Iris pigment epithelial cell (primary cell): ENCODE data around the gene MOGAT2.

ENCODE experiments used
- DNase-seq: peaks from one replicate; pipeline ENCODE4 v3.0.0-alpha.2; 2011; ENCODE audit warnings: low read depth

The MOGAT2 gene

DNA sequence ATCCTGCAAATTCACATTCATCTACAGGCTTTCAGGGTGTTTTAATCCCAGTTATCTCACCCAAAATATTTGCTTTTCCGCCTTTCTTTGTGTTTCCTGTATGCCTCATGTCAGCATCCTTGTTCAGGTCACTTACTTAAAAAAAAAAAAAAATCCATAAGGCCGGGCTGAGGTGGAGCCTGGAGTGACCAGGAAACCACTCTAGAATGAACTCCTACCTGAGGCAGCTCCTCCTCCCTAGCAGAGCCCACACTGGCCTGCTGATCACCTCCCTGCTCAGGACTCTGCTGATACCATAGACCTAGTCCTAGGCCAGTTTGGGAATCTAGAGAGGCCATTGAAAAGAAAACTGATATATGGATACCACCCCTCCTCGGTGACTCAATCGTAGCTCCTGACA, 42.2 kb downstream of the MOGAT2 start:
- no peak for DNase-seq

DNA sequence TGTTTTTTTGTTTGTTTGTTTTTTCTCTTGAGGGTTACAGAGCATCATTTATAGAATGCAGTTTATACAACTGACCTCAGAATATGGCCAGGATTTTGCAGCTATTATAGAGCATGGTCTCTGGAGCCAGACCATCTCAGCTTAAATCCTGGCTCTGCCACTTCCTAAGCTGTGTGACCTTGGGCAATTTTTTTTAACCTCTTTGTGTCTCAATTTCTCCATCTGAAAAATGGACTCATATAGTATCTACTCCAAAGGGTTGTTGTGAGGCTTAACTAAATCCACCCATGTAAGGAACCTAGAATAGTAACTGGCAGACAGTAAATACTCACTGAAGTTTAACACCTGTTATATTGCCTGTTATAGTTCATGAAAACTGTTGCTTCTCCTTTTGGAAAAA, 42.6 kb downstream of the MOGAT2 start:
- DNase-seq: no peak

DNA sequence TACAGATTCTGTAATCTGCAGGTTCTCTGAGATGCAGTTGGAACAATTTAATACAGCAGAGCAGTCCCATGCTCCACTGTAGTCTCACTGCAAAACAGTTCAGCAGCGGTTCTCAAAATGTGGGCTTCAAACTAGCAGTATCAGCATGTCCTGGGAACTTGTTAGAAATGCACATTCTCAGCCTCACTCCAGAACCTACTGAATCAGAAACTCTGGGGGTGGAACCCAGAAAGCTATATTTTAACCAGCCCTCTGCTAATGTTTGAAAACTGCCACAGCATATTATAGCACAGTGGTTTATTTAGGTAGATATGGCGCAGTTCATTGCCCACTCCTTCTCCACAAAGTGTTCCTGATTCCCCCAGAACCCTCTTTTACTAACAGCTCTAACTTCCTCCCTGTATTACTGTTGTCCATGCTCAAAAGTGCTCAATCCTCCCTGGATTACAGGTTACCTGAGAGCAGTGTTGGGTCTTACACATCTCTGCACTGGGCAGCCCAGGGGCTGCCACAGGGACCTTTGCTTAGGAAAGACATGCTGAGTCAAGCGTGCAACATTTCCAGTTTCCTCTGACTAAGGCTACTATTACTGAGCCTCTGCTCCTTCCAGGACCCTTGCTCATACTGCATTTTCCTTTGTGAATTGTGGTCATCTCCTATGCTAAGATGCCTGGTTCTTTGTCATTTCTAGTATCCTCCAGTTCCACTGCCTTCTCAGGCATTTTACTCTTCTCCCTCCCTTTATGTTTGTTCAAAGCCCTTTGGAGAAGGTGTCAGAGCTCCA, 43.3 kb downstream of the MOGAT2 start:
- peak; percentile 72 for DNase-seq

DNA sequence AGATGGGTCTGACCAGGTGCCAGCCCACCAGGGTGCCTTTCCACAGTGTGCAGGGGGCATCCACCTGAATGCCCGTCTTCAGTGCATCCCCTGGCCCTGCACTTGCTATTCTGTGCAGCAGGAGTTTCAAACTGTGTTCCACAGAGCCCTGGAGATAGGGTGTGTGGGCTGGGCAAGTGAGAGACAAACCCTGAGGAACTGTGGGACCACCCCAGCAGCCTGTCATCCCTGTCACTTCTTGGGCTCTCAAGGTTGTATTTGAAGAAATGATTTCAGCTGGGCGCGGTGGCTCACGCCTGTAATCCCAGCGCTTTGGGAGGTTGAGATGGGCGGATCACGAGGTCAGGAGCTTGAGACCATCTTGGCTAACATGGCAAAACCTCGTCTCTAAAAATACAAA, 44.5 kb downstream of the MOGAT2 start:
- no peak for DNase-seq

DNA sequence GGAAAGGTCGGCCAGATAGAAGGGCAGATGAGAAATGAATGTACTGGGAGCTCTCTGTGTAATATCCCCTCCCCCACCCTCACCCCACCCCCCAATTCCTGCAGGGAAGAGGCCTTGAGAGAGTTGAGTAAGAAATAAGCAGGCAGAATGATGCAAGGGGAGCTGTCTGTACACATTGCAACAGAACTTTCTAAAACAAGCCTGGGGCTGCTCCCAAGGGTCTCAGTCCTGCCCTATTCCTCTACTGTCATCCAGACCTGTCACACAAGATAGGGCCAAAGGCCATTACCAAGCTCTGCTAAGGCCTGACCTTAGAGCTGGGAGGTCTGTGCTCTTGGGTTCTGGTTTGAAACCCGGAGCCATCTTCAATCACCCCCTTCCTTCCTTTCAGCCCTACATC, 45.2 kb downstream of the MOGAT2 start:
- DNase-seq: peak; percentile 75

DNA sequence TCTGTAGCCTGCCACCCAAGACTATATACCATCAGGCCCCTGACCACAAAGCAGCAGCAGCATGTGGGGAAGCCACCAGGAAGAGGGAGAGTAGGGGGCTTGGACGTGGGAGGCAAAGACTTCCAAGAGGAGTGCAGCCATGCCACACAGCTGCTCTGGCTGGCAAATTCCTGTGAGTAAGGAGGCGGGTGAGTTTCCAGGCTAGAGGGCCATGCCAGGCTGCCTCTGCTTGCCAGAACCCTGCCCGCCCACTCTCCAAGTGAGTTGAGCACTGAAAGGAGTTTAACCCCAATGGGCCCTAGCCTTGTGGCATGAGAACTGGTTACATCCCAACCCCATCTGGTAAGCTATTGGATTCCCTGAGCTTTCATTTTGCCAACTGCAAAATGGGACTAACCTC, 46.2 kb downstream of the MOGAT2 start:
- no peak for DNase-seq

DNA sequence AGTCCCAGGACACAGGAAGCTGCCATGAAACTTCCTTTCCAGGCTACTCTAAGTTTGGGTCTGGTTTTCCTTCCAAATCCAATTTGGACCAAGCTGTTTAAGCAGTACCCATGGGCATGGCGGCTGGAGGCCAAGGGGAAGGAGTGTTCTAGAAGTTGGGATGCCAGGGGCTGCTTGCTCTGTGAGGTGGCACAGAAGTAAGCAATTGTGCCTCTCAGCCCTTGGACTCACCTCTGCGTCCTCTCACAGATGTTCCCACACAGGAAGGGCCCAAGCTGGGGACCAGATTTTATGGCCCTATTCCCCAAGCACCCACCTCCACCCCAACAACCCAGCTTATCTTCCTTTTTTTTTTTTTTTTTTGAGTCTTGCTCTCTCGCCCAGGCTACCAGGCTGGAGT, 47.5 kb downstream of the MOGAT2 start:
- DNase-seq: no peak

DNA sequence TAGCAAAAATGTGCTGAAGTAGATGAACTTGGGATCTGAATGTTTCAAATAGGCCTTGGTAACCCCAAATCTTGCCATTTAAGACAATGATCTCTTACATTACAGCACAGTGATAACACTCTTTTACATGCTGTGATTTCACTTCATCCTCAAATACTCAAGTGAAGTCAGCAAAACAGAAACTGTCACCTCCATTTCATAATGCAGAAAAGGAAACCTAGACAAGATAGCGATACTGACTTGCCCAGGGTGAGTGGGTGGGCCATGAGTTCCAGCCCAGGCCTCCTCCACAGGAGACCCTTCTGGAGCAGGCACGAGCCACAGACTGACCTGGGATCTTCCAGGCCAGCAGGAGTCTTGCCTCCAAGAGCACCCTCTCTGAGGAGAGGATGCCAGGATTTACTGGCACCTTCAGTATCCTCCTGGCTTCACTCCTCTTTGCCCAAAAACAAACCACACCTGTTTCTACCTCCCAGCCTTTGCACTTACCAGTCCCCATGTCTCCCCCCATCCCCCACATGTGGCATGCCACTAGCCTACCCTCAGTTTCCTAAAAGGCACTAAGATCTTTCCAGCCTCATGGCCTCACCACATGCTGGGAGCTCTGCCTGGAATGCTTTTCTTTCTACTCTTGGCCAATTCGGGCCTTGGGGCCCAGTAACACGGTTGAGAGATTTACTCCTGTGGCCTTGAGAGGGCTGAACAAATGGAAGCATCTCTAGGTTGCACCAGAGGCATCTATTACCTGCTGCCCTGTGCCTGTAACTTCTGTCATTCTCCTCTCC, 49.0 kb downstream of the MOGAT2 start:
- no peak for DNase-seq

DNA sequence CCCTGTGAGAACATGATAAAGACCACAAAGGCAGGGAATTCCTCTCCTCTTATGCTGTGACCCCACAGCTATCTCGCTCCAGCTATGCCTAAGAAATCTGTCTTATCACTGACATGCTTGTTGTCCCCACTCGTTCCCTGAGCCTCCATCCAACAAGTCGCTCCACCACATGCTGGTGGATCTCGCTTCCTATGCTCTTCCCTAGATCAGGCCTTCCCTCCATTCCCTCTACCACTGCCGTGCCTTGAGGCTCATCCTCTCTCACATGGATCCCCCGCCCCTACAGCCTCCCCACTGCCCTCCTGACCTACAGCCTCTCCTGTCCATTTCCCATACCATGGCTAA, 49.6 kb downstream of the MOGAT2 start:
- DNase-seq: no peak

DNA sequence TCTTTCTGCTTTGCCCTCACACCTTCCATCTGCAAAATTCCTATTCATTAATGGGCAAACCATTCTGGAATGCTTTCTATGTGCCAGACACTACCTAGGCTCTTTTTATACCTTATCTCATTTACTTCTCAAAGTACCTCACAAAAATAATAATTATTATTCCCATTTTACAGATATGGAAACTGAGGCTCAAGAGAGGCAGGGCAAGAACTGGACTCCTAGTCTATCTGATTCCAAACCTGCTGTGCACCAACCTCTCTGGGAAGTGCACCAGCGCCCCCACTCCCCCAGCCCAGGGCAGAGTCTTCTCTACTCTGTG, 50.1 kb downstream of the MOGAT2 start:
- no peak for DNase-seq

DNA sequence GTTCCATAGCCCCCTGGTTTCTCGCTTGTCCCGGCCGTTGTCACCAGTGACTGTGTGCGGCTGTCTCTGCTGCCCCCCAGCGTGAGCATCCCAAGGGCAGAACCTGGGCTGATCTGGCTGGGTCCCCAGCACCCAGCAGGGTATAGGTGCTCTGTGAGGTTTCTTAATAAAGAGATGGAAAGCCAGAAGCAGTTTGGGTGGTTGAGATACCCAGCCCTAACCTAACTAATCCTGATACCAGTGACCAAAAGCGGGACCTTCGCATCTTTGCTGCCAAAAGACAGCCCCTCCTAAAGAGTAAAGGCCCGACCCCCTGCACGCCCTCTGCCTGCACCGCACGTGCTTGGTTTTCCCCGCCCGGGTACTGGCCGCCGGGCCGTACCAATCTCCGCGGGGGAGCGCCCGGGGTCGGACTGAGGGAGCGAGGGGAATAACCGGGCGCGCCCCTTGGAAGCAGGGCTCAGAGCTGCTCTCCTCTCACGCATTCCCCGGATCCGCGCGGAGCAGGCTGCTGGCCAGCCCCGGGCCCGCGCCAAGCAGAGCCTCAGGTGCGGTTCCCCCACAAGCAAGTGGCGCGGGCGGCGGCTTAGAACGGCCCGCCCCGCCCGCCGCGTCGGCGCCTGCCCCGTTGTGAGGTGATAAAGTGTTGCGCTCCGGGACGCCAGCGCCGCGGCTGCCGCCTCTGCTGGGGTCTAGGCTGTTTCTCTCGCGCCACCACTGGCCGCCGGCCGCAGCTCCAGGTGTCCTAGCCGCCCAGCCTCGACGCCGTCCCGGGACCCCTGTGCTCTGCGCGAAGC, 50.7 kb downstream of the MOGAT2 start, which contains the start of gene DGAT2:
DGAT2 (plus strand) TSS at position 667 of the 797 bp plus-strand sequence. CDS start 214 bp downstream, outside the sequence.
- peak; percentile 67 for DNase-seq

DNA sequence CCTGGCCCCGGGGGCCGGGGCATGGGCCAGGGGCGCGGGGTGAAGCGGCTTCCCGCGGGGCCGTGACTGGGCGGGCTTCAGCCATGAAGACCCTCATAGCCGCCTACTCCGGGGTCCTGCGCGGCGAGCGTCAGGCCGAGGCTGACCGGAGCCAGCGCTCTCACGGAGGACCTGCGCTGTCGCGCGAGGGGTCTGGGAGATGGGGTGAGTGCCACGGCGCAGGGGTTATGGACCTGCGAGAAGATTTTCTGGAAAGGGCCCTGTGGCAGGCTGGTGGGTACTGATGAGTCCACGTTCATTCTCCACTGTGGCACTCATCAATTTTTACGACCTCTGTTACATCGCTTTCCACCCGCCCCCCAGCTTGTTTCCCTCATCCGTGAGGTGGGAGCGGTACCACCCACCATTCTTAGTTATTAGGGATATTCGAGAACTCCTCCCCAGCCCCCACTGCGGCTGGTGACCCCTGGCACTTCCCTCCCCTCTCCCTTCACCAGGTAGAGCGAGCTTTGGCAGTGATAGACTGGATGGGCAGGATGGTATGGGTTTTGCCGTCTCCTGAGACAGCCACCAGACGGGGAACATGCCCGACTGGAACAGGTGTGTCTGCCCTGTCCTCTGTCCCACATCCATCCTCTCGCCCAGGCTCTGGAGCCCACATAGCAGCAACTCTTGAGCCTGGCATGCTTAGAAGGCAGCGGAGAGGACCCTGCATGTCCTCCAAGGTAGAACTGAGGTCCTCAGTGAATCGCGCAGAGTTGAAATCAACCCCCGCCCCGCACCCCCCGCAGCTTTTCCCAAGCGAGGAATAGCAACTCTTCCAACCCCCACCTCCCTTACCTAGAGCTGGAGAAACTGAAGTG, 51.5 kb downstream of the MOGAT2 start:
- no peak for DNase-seq

DNA sequence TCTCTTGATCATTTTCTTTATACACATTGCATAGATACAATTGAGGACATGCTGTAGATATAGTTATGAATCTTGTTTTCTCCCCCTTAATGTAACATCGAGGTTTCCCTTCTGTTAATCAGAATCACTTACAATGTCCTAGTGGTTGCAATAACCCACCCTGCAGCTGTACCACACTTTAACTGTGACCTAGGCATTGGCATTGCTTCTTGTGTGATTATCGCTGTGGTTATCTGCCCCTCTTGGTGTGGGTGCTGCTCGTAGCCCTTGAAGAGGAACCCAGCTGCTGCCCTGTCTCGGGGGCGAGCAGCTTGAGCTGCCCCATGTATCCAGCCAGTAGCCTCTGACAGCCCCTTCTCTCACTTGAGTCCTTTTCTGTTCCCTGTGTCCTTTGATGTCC, 52.5 kb downstream of the MOGAT2 start:
- no peak for DNase-seq

DNA sequence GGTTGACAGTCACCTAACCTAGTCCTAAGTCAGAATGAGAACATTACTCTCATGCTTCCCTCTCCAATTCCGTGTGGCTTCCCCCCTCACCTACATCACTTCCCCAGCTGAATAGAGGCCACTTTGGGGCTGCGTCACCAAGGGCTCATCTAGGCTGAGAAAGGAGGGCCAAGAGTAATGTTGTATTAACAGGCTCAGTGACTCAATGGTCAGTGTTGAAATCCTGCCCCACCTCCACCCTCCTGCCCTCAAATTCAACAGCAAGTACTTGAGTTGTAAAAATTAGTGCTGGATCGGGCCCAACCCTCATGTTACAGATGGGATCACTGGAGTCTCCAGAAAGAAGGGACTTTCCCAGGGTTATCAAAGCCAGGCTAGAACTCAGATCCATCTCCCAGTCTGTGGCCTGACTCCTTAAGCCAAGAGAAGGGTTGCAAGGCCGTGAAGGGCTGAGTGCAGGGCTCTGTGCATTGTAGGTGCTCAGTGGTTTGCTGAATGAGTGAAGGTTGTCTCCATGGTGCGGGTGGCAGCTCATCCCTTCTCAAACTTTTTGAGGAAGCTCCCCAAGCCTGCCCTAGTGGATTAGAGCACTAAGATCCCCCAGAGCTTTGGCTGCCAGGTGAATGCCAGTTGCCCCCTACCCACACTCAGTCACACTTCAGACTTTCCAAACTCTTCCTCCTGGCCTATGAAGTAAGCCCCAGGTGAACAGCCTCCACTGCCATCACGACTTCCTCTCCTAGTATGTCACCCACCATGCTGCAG, 54.2 kb downstream of the MOGAT2 start:
- DNase-seq: peak; percentile 91

DNA sequence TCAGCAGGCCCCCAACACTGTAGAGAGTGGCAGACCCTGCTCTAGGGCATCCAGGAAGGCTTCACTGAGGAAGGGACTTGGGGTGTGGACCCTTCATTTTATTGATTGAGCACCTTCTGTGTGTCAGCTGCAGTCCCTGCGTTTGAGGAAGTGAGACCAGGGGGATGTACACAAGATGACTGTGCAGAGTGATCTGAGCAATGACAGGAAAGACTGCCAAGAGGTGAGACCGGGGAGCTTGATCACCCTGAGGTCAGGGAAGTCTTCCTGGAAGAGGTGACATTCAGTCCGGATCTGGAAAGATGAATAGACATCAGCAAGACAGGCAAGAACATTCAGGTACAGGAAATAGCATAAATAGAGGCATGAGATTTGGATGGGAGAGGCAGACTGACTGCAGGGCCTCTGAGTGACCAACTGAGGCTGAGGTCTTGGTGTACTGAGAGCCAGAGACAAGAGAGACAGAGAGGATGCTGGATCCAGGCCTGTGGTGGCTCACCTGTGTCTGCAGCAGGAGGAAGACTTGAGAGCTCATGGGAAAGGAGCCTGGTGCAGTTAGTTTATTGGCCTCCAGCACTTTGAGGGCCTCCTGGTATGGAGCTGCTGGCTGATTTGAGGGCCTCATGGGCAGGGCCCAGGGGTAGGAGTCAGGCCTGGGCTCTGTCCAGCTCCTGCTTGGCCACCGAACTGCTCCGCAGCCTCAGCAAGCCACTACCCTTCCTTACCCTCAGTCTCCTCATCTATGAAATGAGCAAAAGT, 56.1 kb downstream of the MOGAT2 start:
- no peak for DNase-seq

DNA sequence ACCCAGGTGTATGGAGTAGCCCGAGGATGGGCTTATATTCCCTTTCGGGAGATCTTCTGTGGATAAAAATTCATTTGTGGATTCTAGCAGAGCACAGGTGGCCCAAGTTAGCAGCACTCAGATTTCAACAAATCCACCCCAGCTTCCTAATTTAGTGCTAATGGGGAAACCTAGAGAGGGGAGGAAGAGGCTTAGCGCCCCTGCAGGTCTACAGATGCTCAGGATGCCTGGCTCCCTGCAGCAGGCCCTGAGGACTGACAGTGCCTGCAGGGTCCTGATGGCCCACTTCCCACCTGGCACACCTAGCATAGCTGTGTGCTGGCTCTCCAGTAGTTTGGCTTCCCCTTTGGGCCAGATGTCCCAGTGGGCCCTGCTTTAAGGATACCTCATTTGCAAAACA, 57.4 kb downstream of the MOGAT2 start:
- DNase-seq: no peak

DNA sequence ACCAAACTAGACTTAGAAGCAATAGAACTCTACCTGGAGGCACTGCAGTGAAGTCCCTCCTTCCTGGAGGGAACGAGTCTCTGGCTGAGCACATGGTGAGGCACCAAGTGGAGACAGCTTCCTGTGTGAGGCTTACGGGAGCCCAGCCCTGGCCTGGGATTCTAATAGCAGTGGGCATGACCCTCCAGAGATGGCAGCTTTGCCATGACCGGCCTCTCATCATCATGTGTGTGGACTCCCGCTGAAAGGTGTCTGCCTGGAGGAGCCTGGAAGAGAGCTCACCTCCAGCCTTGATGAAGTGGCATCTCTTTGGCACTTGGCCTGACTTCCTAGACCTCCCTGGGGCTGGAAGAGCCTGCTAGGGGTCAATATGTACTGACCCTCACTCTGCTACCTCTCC, 58.9 kb downstream of the MOGAT2 start:
- DNase-seq: no peak

DNA sequence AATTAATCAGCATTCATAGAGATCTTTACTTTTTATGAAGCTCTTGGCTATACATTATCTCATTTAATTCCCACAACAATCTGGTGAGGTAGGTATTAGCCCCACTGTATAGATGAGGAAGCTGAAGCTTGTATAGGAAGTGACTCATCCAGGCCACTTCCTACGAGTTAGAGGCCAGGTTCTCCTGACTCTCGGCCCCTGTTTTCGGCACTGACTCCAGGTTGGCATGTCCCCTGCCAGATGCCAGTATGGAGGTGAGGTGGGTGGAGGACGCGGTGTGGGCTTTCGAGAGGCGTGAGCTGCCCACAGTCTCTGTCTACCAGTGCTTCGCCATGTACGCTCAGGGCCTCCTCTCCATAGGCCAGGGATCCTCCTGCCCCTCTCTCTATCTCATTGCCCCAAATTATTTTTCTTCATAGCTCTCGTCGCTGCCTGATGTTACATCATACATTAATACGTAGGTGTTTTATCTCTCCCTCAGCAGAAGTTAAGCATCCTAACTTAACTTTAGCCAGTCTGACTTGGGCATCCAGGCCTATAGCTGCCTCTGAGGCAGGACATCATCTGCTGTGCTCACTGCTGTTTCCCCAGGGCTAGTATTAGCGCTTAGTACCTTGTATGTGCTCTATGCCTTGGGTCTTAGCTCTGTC, 59.9 kb downstream of the MOGAT2 start:
- peak; percentile 14 for DNase-seq

DNA sequence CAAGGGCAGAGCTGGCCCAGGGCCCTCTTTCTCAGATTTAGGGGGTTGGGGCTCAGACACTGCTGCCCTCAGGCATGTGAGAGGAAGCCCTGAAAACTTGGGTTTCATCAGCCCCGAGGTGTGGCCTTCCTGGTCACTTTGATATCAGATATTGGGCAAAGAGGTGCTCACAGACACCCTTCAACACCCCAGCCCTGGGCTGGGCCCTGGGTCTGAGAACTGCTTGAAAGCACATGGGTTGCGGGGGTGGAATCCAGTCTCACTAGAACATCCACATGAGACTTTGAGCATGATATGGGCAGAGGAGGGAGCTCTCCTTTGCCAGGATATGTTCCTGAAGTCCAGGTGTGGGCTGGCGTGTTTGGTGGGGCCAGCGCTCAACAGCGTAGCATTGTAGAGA, 61.3 kb downstream of the MOGAT2 start:
- DNase-seq: no peak

DNA sequence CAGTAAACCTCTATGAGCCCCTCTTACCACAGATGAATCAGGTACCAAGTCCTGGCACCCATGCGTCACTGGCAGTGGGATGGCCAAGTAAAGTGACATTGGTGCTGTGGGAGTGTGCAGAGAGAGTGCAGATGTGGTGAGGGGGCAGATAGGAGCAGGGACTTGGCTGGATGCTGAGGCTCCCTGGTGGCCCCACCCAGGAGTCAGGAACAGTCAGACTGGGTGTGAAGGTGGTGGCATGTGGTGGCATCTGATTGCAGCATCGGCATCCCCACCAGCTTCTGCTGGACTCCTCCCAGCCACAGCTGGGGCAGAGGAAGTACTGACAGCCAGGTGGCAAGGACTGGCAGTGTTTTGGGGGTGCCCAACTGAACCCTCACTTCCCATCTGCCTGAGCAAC, 62.3 kb downstream of the MOGAT2 start:
- DNase-seq: no peak
